NCI-H1436 (cell line): ENCODE results near the gene RASGRP2.

Source experiments
- DNase-seq: peaks from one replicate; lab custom pipeline; 2025; lab: John Stamatoyannopoulos, UW

Gene RASGRP2

GRCh38 chr11:64694821-64695365 lies 49.0 kb downstream of the RASGRP2 start:
- DNase-seq = peak; percentile 38

- no peak for DNase-seq
Measured at GRCh38 chr11:64694026-64694755, 49.8 kb downstream of the RASGRP2 start.

- no peak for DNase-seq
Measured at GRCh38 chr11:64692764-64693331, 51.1 kb downstream of the RASGRP2 start.

GRCh38 chr11:64691543-64691942 lies 52.4 kb downstream of the RASGRP2 start:
- no peak for DNase-seq

GRCh38 chr11:64690235-64690634 lies 53.7 kb downstream of the RASGRP2 start:
- DNase-seq = no peak

GRCh38 chr11:64688534-64688982 lies 55.4 kb downstream of the RASGRP2 start:
- peak; percentile 90 for DNase-seq

- no peak for DNase-seq
Measured at GRCh38 chr11:64687643-64688533, 56.1 kb downstream of the RASGRP2 start.

GRCh38 chr11:64687204-64687603 lies 56.7 kb downstream of the RASGRP2 start:
- no peak for DNase-seq

- DNase-seq = no peak
Measured at GRCh38 chr11:64686466-64687170, 57.3 kb downstream of the RASGRP2 start.

GRCh38 chr11:64685536-64685935 lies 58.4 kb downstream of the RASGRP2 start:
- DNase-seq = no peak

GRCh38 chr11:64684357-64684756 lies 59.6 kb downstream of the RASGRP2 start:
- DNase-seq = no peak

- no peak for DNase-seq
Measured at GRCh38 chr11:64681171-64681570, 62.8 kb downstream of the RASGRP2 start.

GRCh38 chr11:64679846-64680245 lies 64.1 kb downstream of the RASGRP2 start:
- no peak for DNase-seq

- DNase-seq = no peak
Measured at GRCh38 chr11:64677441-64678023, 66.4 kb downstream of the RASGRP2 start.
